Inflammatory macrophage treated with lipopolysaccharide for 1 hour (primary cell): ENCODE results near the gene HSF4.

Source experiments
- DNase-seq, 2 donors: peaks; one replicate each; pipeline ENCODE4 v3.0.0-alpha.2; 2020 to 2022

HSF4 gene

GRCh38 chr16:67204076-67204475 lies 39.5 kb downstream of the HSF4 start:
- no peak for DNase-seq

- no peak for DNase-seq
Measured at GRCh38 chr16:67206129-67206837, 41.7 kb downstream of the HSF4 start.

- no peak for DNase-seq
Measured at GRCh38 chr16:67206838-67207248, 42.3 kb downstream of the HSF4 start.

- DNase-seq, result no peak
Measured at GRCh38 chr16:67207249-67208091, 42.9 kb downstream of the HSF4 start.

- DNase-seq, result no peak
Measured at GRCh38 chr16:67208154-67208896, 43.8 kb downstream of the HSF4 start.

GRCh38 chr16:67209565-67209964 lies 45.0 kb downstream of the HSF4 start:
- DNase-seq, result no peak

GRCh38 chr16:67210069-67210937 lies 45.8 kb downstream of the HSF4 start:
- no peak for DNase-seq

- DNase-seq, result no peak
Measured at GRCh38 chr16:67211674-67212073, 47.1 kb downstream of the HSF4 start.

- no peak for DNase-seq
Measured at GRCh38 chr16:67212766-67213165, 48.2 kb downstream of the HSF4 start.

- no peak for DNase-seq
Measured at GRCh38 chr16:67213197-67214019, 48.9 kb downstream of the HSF4 start.

- no peak for DNase-seq
Measured at GRCh38 chr16:67215706-67216105, 51.2 kb downstream of the HSF4 start.

GRCh38 chr16:67216612-67217490 lies 52.3 kb downstream of the HSF4 start:
- DNase-seq, result peak; percentile 51 to 60
